Measurements from ENCODE around the gene MKLN1. TPM values are rescaled to one million over a fixed set of nuclear protein-coding genes. Genes with fewer than 3 reads are reported as not detected.

Gene MKLN1
- total RNA-seq, 4 donors from 2014 or later, result 15.2 to 42.3 (median 24.0) TPM

GRCh38 chr7:131431756-131432155 is 104.1 kb downstream of the MKLN1 start:
- no peak overlapping the region for H3K27ac ChIP-seq
- WGBS, 2 donors, result 62 to 64% methylated on average over 3 of the region's 3 CpGs
- TF ChIP-seq CTCF (IDR thresholded peaks at IDR 0.05) (no peak), POLR2A (IDR thresholded peaks at IDR 0.05) (no peak)
- DNase-seq, result no peak
- no peak overlapping the region for H3K4me3 ChIP-seq
- intact Hi-C loops (cut with DNase I), result no loop called here
- H3K4me1 ChIP-seq, result peaks cover 0 to 14% (median 6%) of the 10 kb centered on the region in 3 donors
- peaks cover 0 to 71% (median 0%) of the 10 kb centered on the region in 3 donors for H3K36me3 ChIP-seq
- H3K27me3 ChIP-seq, result no peaks in the 10 kb centered on the region
- H3K9me3 ChIP-seq, result no peaks in the 10 kb centered on the region

- TF ChIP-seq POLR2A (IDR thresholded peaks at IDR 0.05) (no peak), CTCF (IDR thresholded peaks at IDR 0.05) (no peak)
- Histone ChIP-seq H3K36me3 (peaks cover 0 to 72% (median 0%) of the 10 kb centered on the region in 3 donors), H3K4me1 (peaks cover 0 to 5% (median 0%) of the 10 kb centered on the region in 3 donors), H3K27ac (no peak overlapping the region), H3K27me3 (no peaks in the 10 kb centered on the region), H3K9me3 (no peaks in the 10 kb centered on the region), H3K4me3 (no peak overlapping the region)
- 81 to 88% methylated on average over 3 of the region's 3 CpGs for WGBS, 2 donors
- no peak for DNase-seq
- intact Hi-C loops (cut with DNase I), result no loop called here
Observed at GRCh38 chr7:131436384-131436783, 108.7 kb downstream of the MKLN1 start.

- H3K36me3 ChIP-seq, result peaks cover 0 to 73% (median 0%) of the 10 kb centered on the region in 3 donors
- H3K27me3 ChIP-seq, result no peaks in the 10 kb centered on the region
- no peak for DNase-seq
- H3K4me3 ChIP-seq, result no peak overlapping the region
- intact Hi-C loops (cut with DNase I), result no loop called here
- H3K9me3 ChIP-seq, result no peaks in the 10 kb centered on the region
- no peaks in the 10 kb centered on the region for H3K4me1 ChIP-seq
- TF ChIP-seq CTCF (IDR thresholded peaks at IDR 0.05) (no peak), POLR2A (IDR thresholded peaks at IDR 0.05) (no peak)
- H3K27ac ChIP-seq, result no peak overlapping the region
- WGBS, 2 donors, result 82 to 88% methylated on average over 2 of the region's 2 CpGs
Observed at GRCh38 chr7:131438969-131439368, 111.3 kb downstream of the MKLN1 start.

GRCh38 chr7:131443496-131443895 is 115.8 kb downstream of the MKLN1 start:
- TF ChIP-seq POLR2A (IDR thresholded peaks at IDR 0.05) (no peak), CTCF (IDR thresholded peaks at IDR 0.05) (no peak)
- H3K4me1 ChIP-seq, result no peaks in the 10 kb centered on the region

GRCh38 chr7:131444683-131445082 is 117.0 kb downstream of the MKLN1 start:
- H3K9me3 ChIP-seq, result no peaks in the 10 kb centered on the region
- TF ChIP-seq POLR2A (IDR thresholded peaks at IDR 0.05) (no peak), CTCF (IDR thresholded peaks at IDR 0.05) (no peak)
- no peaks in the 10 kb centered on the region for H3K27me3 ChIP-seq
- no peak overlapping the region for H3K4me3 ChIP-seq
- DNase-seq, result no peak
- intact Hi-C loops (cut with DNase I), result no loop called here
- H3K27ac ChIP-seq, result no peak overlapping the region
- H3K36me3 ChIP-seq, result peaks cover 0 to 86% (median under 1%) of the 10 kb centered on the region in 3 donors
- 80 to 100% methylated on average over 1 of the region's 1 CpG for WGBS, 2 donors
- H3K4me1 ChIP-seq, result no peaks in the 10 kb centered on the region

More at GRCh38 chr7:131443496-131443895, 115.8 kb downstream of the MKLN1 start:
- 93 to 96% methylated on average over 5 of the region's 5 CpGs for WGBS, 2 donors
- H3K36me3 ChIP-seq, result peaks cover 0 to 86% (median 0%) of the 10 kb centered on the region in 3 donors
- DNase-seq, result no peak
- no peak overlapping the region for H3K27ac ChIP-seq
- intact Hi-C loops (cut with DNase I), result no loop called here
- no peak overlapping the region for H3K4me3 ChIP-seq
- H3K27me3 ChIP-seq, result no peaks in the 10 kb centered on the region
- H3K9me3 ChIP-seq, result no peaks in the 10 kb centered on the region

Data from esophagus squamous epithelium (tissue), 5 donors.